T-cell (primary cell): ENCODE data around the gene KSR2. TPM values are rescaled to one million over a fixed set of nuclear protein-coding genes. Genes with fewer than 3 reads are reported as not detected.

Source experiments
- ATAC-seq, 4 experiments: fragments of 200-7000 bp in 3 of 4; fragments of 150-1000 bp in 1 of 4; cut with Tn5 transposase; replicated peaks in 1 of 4; 1 replicate in 3 of 4; 2 replicates in 1 of 4; pipeline ENCODE4 v1.10.0; 2021; ENCODE audit warnings: moderate library complexity in 3 of 4, mild to moderate bottlenecking in 2 of 4, moderate number of reproducible peaks in 1 of 4
- CTCF ChIA-PET, 2 donors: fragments of 300-600 bp; sonication (Branson Sonifier 250); formaldehyde crosslinking; loops; one replicate each; lab custom pipeline; 2022; ENCODE audit warnings: antibody characterized with exemption in 2 of 2; lab: Charles Lee
- POLR2A ChIA-PET, 2 donors: fragments of 300-600 bp; sonication (Branson Sonifier 250); formaldehyde crosslinking; loops; one replicate each; lab custom pipeline; 2022; ENCODE audit warnings: antibody characterized with exemption in 2 of 2; lab: Charles Lee
- DNase-seq, 35 experiments: peaks; one replicate each; pipeline versions ENCODE4 v3.0.0 to v3.0.0-alpha.2; 2013 to 2023
- H3K27ac ChIP-seq: one replicate; pipeline ENCODE4 v1.5.1; 2013; ENCODE audit warnings: low read length
- H3K27me3 ChIP-seq, 2 experiments: replicated peaks in 1 of 2; 1 replicate in 1 of 2; 2 replicates in 1 of 2; pipeline versions ENCODE4 v1.6.1 to v1.7.0; 2013; ENCODE audit warnings: low read length in 1 of 2, mixed read lengths in 1 of 2; ENCODE audit not compliant: control insufficient read depth in 2 of 2, insufficient read depth in 2 of 2; ENCODE audit errors: extremely low read depth in 1 of 2
- H3K36me3 ChIP-seq, 2 donors: 1 replicate in 1 of 2; 2 replicates in 1 of 2; pipeline versions ENCODE4 v1.6.1 to v1.7.0; 2013; ENCODE audit warnings: low read length in 1 of 2; ENCODE audit not compliant: control insufficient read depth in 2 of 2, insufficient read depth in 1 of 2; ENCODE audit errors: extremely low read depth in 1 of 2
- H3K4me1 ChIP-seq, 2 experiments: 1 replicate in 1 of 2; 2 replicates in 1 of 2; pipeline versions ENCODE4 v1.6.1 to v1.7.0; 2013; ENCODE audit warnings: low read length in 2 of 2, mixed read lengths in 1 of 2; ENCODE audit not compliant: insufficient read depth in 2 of 2, control insufficient read depth in 1 of 2; ENCODE audit errors: extremely low read depth in 1 of 2
- H3K4me3 ChIP-seq, 2 donors: 1 replicate in 1 of 2; 2 replicates in 1 of 2; pipeline versions ENCODE4 v1.5.1 to v1.7.0; 2013; ENCODE audit warnings: mild to moderate bottlenecking in 2 of 2, low read length in 1 of 2, moderate library complexity in 1 of 2; ENCODE audit not compliant: control insufficient read depth in 1 of 2; ENCODE audit errors: extremely low read depth in 1 of 2
- H3K9me3 ChIP-seq: 2 replicates; pipeline ENCODE4 v1.7.0; 2013
- H3K27ac Mint-ChIP-seq, 2 donors: one replicate each; pipeline ENCODE4 v1.8.0; 2020 to 2021; ENCODE audit warnings: mild to moderate bottlenecking in 2 of 2, mixed read lengths in 2 of 2
- H3K27me3 Mint-ChIP-seq, 2 donors: one replicate each; pipeline ENCODE4 v1.8.0; 2021 to 2022; ENCODE audit warnings: mixed read lengths in 2 of 2
- H3K36me3 Mint-ChIP-seq: one replicate; pipeline ENCODE4 v1.8.0; 2021; ENCODE audit warnings: mixed read lengths
- H3K4me1 Mint-ChIP-seq, 3 donors: one replicate each; pipeline ENCODE4 v1.8.0; 2020 to 2022; ENCODE audit warnings: mixed read lengths in 3 of 3, mild to moderate bottlenecking in 1 of 3
- H3K4me3 Mint-ChIP-seq, 3 donors: one replicate each; pipeline ENCODE4 v1.8.0; 2020 to 2022; ENCODE audit warnings: mild to moderate bottlenecking in 3 of 3, mixed read lengths in 3 of 3, moderate library complexity in 3 of 3
- H3K9me3 Mint-ChIP-seq, 3 donors: one replicate each; pipeline ENCODE4 v1.8.0; 2020 to 2022; ENCODE audit warnings: mixed read lengths in 3 of 3
- WGBS: methylation state at CpG from one replicate; pipeline ENCODE4 v1.1.5; 2013; ENCODE audit warnings: missing lambda C conversion rate; ENCODE audit not compliant: insufficient coverage; 5-methylcytosine and 5-hydroxymethylcytosine counted together
- total RNA-seq, 35 experiments: library from RNA in 6 of 35; stranded (reverse) in 6 of 35; fragments of 120-200 nt in 1 of 35; gene quantifications; one replicate each; pipeline versions ENCODE4 v1.2.1 to v1.2.4 and lab custom pipeline; 2013 to 2026

Gene KSR2
- total RNA-seq, 5 donors from 2014 or later (not counting 1 experiment from before 2014, with no cell fraction given): 0.03 to 0.10 (median 0.06) TPM

- no peak for ATAC-seq
- Histone ChIP-seq H3K4me3 (no peak overlapping the region), H3K27ac (no peak overlapping the region), H3K4me1 (no peaks in the 10 kb centered on the region), H3K36me3 (no peaks in the 10 kb centered on the region), H3K27me3 (peaks cover 0 to 34% of the 10 kb centered on the region in 2 experiments), H3K9me3 (no peaks in the 10 kb centered on the region)
- Mint-ChIP-seq H3K27me3 (peaks cover 30 to 36% of the 10 kb centered on the region in 2 donors), H3K27ac (no peak overlapping the region), H3K4me1 (no peaks in the 10 kb centered on the region), H3K36me3 (no peaks in the 10 kb centered on the region), H3K9me3 (peaks cover 4 to 5% (median 4%) of the 10 kb centered on the region in 3 donors), H3K4me3 (no peak overlapping the region)
- DNase-seq: no peak
- WGBS: no CpG with 5 or more reads among the region's 1 CpG
- POLR2A ChIA-PET: no interaction called here
- CTCF ChIA-PET: interaction anchor here (0.7 to 1.1 kb wide), 6 partner anchors 11 to 1601 kb away, joined by 3 to 5 read pairs (median 4); no protein-coding TSS in a partner anchor
Measured at GRCh38 chr12:117844114-117844830, 124.5 kb downstream of the KSR2 start.

DNA sequence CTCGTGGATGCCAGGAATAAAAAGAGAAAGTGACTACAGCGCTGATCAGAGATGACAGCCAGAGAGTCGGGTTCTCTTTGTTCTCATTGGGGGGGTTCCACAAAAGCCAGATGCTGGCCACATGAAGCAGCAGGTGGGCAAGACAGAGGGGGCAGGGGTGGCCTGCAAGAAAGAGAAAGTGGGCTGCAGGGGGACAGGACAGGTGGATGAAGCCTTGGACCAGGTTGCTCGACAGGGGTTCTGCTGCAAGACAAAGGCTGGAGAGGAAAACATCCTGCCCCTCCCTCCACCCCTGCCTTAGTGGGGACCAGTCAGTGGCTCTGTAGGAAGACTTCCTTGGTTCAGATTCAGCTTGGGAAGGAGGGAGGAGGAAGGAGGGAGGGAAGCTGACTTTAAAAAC is 126.2 kb downstream of the KSR2 start:
- DNase-seq: no peak
- peaks cover 0 to 32% of the 10 kb centered on the region in 2 experiments for H3K27me3 ChIP-seq
- POLR2A ChIA-PET: no interaction called here
- Mint-ChIP-seq H3K4me3 (no peak overlapping the region), H3K36me3 (no peaks in the 10 kb centered on the region), H3K9me3 (peaks cover 4 to 5% (median 4%) of the 10 kb centered on the region in 3 donors), H3K4me1 (no peaks in the 10 kb centered on the region), H3K27ac (no peak overlapping the region), H3K27me3 (peaks cover 25 to 27% of the 10 kb centered on the region in 2 donors)
- no peaks in the 10 kb centered on the region for H3K9me3 ChIP-seq
- WGBS: 86% methylated on average over 1 of the region's 4 CpGs
- no peak for ATAC-seq
- H3K4me1 ChIP-seq: no peaks in the 10 kb centered on the region
- CTCF ChIA-PET: no interaction called here
- H3K36me3 ChIP-seq: no peaks in the 10 kb centered on the region
- H3K27ac ChIP-seq: no peak overlapping the region
- H3K4me3 ChIP-seq: no peak overlapping the region

DNA sequence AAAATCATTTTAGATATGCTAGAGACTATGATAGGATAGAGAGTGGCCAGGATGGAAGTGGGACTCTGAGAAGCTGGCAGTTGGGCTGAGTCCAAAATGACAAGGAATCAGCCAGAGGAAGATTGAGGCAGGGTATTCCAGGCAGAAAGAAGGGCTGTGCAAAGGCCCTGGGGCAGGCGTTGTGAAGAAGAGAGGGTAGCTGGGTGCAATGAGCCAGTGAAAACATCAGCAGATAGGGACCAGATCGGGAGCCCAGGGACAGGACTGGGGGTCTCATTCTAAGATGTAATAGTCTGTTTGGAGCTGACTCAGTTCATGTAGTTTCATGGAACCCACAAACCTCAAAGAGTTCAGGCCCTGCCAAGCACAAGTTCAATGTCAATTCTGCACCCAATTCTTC is 126.6 kb downstream of the KSR2 start:
- H3K4me3 Mint-ChIP-seq: no peak overlapping the region
- Histone ChIP-seq H3K9me3 (no peaks in the 10 kb centered on the region), H3K27ac (no peak overlapping the region), H3K4me3 (no peak overlapping the region), H3K4me1 (no peaks in the 10 kb centered on the region), H3K36me3 (no peaks in the 10 kb centered on the region), H3K27me3 (peaks cover 0 to 28% of the 10 kb centered on the region in 2 experiments)
- peaks cover 28 to 30% of the 10 kb centered on the region in 2 donors for H3K27me3 Mint-ChIP-seq
- no peak for DNase-seq
- ChIA-PET POLR2A (no interaction called here), CTCF (no interaction called here)
- WGBS: 68% methylated on average over 2 of the region's 2 CpGs
- H3K4me1 Mint-ChIP-seq: peaks cover 0 to 3% (median 3%) of the 10 kb centered on the region in 3 donors
- no peak for ATAC-seq
- no peak overlapping the region for H3K27ac Mint-ChIP-seq
- peaks cover 4 to 5% (median 4%) of the 10 kb centered on the region in 3 donors for H3K9me3 Mint-ChIP-seq
- no peaks in the 10 kb centered on the region for H3K36me3 Mint-ChIP-seq

DNA sequence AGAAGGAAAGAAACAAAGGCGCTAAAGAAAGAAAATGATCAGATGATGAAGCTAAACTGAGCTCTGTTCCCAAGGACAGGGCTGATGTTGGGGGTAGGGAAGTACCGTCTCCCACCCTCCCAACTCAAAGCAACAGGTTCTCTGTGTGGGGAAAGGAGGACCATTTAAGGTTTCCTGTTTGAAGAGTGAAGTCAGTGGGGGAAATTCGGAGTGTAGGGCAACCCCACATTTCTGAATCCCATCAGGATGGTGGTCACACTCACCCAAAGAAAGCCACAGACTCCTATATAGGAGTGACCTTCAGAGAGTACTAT is 131.1 kb downstream of the KSR2 start:
- Mint-ChIP-seq H3K4me1 (peaks cover 2 to 10% (median 7%) of the 10 kb centered on the region in 3 donors), H3K9me3 (no peaks in the 10 kb centered on the region), H3K4me3 (no peak overlapping the region), H3K36me3 (no peaks in the 10 kb centered on the region), H3K27ac (no peak overlapping the region), H3K27me3 (peaks cover 21 to 29% of the 10 kb centered on the region in 2 donors)
- WGBS: no CpG with 5 or more reads among the region's 3 CpGs
- DNase-seq (no peak), ATAC-seq (no peak)
- ChIA-PET POLR2A (no interaction called here), CTCF (interaction anchor here (0.5 to 1.7 kb wide), 16 partner anchors 9 to 1602 kb away, joined by 3 to 9 read pairs (median 4); no protein-coding TSS in a partner anchor)
- Histone ChIP-seq H3K27me3 (peaks cover 0 to 25% of the 10 kb centered on the region in 2 experiments), H3K4me1 (peaks cover 0 to 7% of the 10 kb centered on the region in 2 experiments), H3K4me3 (no peak overlapping the region), H3K9me3 (no peaks in the 10 kb centered on the region), H3K36me3 (no peaks in the 10 kb centered on the region), H3K27ac (no peak overlapping the region)

DNA sequence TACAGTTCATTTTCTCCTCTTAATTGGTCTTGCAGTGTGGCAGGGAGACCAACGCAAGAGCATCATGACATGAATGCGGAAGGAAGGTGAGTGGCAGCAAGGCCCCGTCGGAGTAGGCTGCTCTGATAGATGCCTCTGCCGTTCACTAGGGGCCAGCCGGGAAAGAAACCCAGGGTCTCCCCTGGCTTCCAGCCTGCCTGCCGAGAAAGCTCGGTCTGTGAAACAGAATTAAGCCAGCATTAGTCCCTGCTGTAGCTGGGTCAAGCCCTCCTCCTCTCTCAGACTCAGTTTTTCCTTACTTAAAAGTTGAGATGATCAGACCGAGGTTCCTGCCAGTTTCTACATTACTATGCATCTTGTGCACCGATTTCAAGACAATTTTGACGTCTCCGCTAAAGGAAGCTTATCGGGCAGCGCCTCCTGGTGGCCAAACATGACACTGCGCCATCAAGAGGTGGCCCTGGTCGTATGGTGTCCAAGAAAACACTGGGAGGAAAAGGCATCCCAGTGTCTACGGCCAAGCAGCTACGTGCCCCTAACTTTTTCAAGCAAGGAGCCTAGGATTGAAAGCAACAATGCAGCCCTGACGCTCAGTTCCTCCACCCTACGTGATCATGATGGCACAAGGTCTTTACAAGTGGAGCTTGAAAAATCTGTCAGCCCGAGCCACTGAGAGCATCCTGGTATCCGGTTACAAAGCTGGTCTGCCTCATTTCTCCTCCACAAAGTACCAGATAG is 131.6 kb downstream of the KSR2 start:
- ChIA-PET POLR2A (interaction anchor here in 1 of 2 donors (0.5 kb wide), 1 partner anchor 1730 kb away, joined by 3 read pairs; no protein-coding TSS in a partner anchor), CTCF (interaction anchor here (0.5 to 1.7 kb wide), 18 partner anchors 10 to 1602 kb away, joined by 3 to 9 read pairs (median 4); no protein-coding TSS in a partner anchor)
- peak overlapping the region in 1 of 3 donors; percentile 35 for H3K4me3 Mint-ChIP-seq
- DNase-seq (peak; percentile 19 to 79 (median 60)), ATAC-seq (peak; percentile 42 to 73 (median 63))
- H3K4me3 ChIP-seq: no peak overlapping the region
- H3K27me3 ChIP-seq: peaks cover 0 to 20% of the 10 kb centered on the region in 2 experiments
- H3K27me3 Mint-ChIP-seq: peaks cover 20 to 25% of the 10 kb centered on the region in 2 donors
- H3K27ac Mint-ChIP-seq: no peak overlapping the region
- WGBS: 15% methylated on average over 16 of the region's 22 CpGs
- H3K9me3 ChIP-seq: no peaks in the 10 kb centered on the region
- peaks cover 2 to 10% (median 7%) of the 10 kb centered on the region in 3 donors for H3K4me1 Mint-ChIP-seq
- peaks cover 0 to 7% of the 10 kb centered on the region in 2 experiments for H3K4me1 ChIP-seq
- H3K36me3 ChIP-seq: no peaks in the 10 kb centered on the region
- no peak overlapping the region for H3K27ac ChIP-seq
- no peaks in the 10 kb centered on the region for H3K9me3 Mint-ChIP-seq
- no peaks in the 10 kb centered on the region for H3K36me3 Mint-ChIP-seq

GRCh38 chr12:117836476-117836875 is 132.3 kb downstream of the KSR2 start:
- H3K27me3 Mint-ChIP-seq: peaks cover 14 to 24% of the 10 kb centered on the region in 2 donors
- H3K36me3 Mint-ChIP-seq: no peaks in the 10 kb centered on the region
- peaks cover 2 to 10% (median 7%) of the 10 kb centered on the region in 3 donors for H3K4me1 Mint-ChIP-seq
- no peak overlapping the region for H3K27ac ChIP-seq
- H3K4me3 ChIP-seq: no peak overlapping the region
- H3K27me3 ChIP-seq: peaks cover 0 to 16% of the 10 kb centered on the region in 2 experiments
- WGBS: 88% methylated on average over 8 of the region's 9 CpGs
- no peak overlapping the region for H3K4me3 Mint-ChIP-seq
- no peaks in the 10 kb centered on the region for H3K9me3 ChIP-seq
- no peaks in the 10 kb centered on the region for H3K9me3 Mint-ChIP-seq
- peaks cover 0 to 7% of the 10 kb centered on the region in 2 experiments for H3K4me1 ChIP-seq
- DNase-seq (no peak), ATAC-seq (no peak)
- no peaks in the 10 kb centered on the region for H3K36me3 ChIP-seq
- POLR2A ChIA-PET: no interaction called here
- no peak overlapping the region for H3K27ac Mint-ChIP-seq
- CTCF ChIA-PET: interaction anchor here (0.7 to 1.4 kb wide), 5 partner anchors 14 to 1476 kb away, joined by 3 to 9 read pairs (median 4); no protein-coding TSS in a partner anchor
